SJSA1 (cell line): ENCODE data around the gene MFAP5. TPM values are rescaled to one million over a fixed set of nuclear protein-coding genes. Genes with fewer than 3 reads are reported as not detected.

Source experiments
- DNase-seq, 2 experiments: peaks; one replicate each; pipeline ENCODE4 v3.0.0-alpha.2; 2015 to 2020; ENCODE audit warnings: low spot score in 2 of 2, low read depth in 1 of 2
- H3K27ac ChIP-seq: fragments of 250-450 bp; sonication (Bioruptor Pico); 2 replicates; pipeline ENCODE4 v1.5.1; 2020; ENCODE audit warnings: mild to moderate bottlenecking, moderate library complexity
- H3K27me3 ChIP-seq: fragments of 250-450 bp; sonication (Bioruptor Pico); replicated peaks from 2 replicates; pipeline ENCODE4 v1.5.1; 2020; ENCODE audit warnings: mild to moderate bottlenecking, moderate library complexity
- H3K36me3 ChIP-seq: fragments of 250-450 bp; sonication (Bioruptor Pico); 2 replicates; pipeline ENCODE4 v1.5.1; 2020; ENCODE audit warnings: mild to moderate bottlenecking
- H3K4me1 ChIP-seq: fragments of 250-450 bp; sonication (Bioruptor Pico); replicated peaks from 2 replicates; pipeline ENCODE4 v1.6.1; 2021; ENCODE audit warnings: mild to moderate bottlenecking
- H3K4me3 ChIP-seq: fragments of 250-450 bp; sonication (Bioruptor Pico); 2 replicates; pipeline ENCODE4 v1.5.1; 2020; ENCODE audit warnings: mild to moderate bottlenecking
- H3K9me3 ChIP-seq: fragments of 250-450 bp; sonication (Bioruptor Pico); replicated peaks from 2 replicates; pipeline ENCODE4 v1.5.1; 2020; ENCODE audit warnings: mild to moderate bottlenecking
- total RNA-seq: library from RNA; depleted of rRNA; stranded (reverse); fragments of >200 nt; shearing (Covaris generic); gene quantifications from 2 replicates; pipeline ENCODE4 v1.2.3, GENCODE V29; 2014; rRNA removed

Gene MFAP5
- total RNA-seq, 1 experiment from 2014 or later = 2.3 TPM

DNA sequence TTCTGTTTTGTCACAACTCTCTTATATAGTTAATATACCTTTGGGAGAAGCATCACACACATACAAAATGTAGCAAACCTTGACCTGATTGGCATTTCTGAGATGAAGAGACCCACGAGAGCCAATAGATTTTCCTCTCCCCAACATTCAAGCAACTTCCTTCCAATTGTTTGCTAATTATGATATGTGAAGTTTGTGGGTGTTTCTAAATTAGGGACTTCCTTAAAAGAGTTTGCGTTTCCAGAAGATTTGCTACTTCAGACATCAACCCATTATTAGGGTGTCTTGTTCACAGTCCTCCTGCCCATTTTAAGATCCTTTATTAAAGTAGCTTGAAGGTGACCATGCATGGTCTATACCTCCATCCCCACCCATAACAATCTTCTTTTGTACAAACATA, 59.3 kb downstream of the MFAP5 start:
- Histone ChIP-seq H3K36me3 (no peaks in the 10 kb centered on the region), H3K9me3 (no peaks in the 10 kb centered on the region), H3K4me3 (no peak overlapping the region), H3K27me3 (no peaks in the 10 kb centered on the region), H3K4me1 (no peaks in the 10 kb centered on the region), H3K27ac (no peak overlapping the region)
- DNase-seq = no peak

- DNase-seq = no peak
- H3K4me1 ChIP-seq = no peaks in the 10 kb centered on the region
- no peaks in the 10 kb centered on the region for H3K9me3 ChIP-seq
- H3K36me3 ChIP-seq = no peaks in the 10 kb centered on the region
- no peaks in the 10 kb centered on the region for H3K27me3 ChIP-seq
- no peak overlapping the region for H3K27ac ChIP-seq
- no peak overlapping the region for H3K4me3 ChIP-seq
These were observed 66.1 kb downstream of the MFAP5 start for GRCh38 chr12:8596561-8596960.

Other genes with a start within 250 kb of the MFAP5 start
- gene CLEC6A, start 206.9 kb downstream of the MFAP5 start, total RNA-seq = not detected in 2 replicates
- not detected in 2 replicates for gene CLEC4D, start 149.3 kb downstream of the MFAP5 start, total RNA-seq
- not detected in 2 replicates for gene CLEC4E, start 121.9 kb downstream of the MFAP5 start, total RNA-seq
- not detected in 2 replicates for gene AICDA, start 50.0 kb downstream of the MFAP5 start, total RNA-seq
- 16.6 and 21.4 TPM in 2 replicates for gene RIMKLB, start 35.2 kb upstream of the MFAP5 start, total RNA-seq
- not detected in 2 replicates for gene A2ML1, start 159.8 kb upstream of the MFAP5 start, total RNA-seq